RWPE2 (cell line): Measurements from ENCODE around the gene SYN1.

ENCODE experiments used
- ATAC-seq: fragments of 200-7000 bp; cut with Tn5 transposase; 3 replicates; pipeline ENCODE4 v1.9.1; 2021; ENCODE audit warnings: low read depth
- DNase-seq: peaks from one replicate; pipeline ENCODE4 v3.0.0-alpha.2; 2020; ENCODE audit warnings: low spot score
- H3K27ac ChIP-seq: fragments of 450-650 bp; 2 replicates; pipeline ENCODE4 v1.5.1; 2017; ENCODE audit warnings: mild to moderate bottlenecking; ENCODE audit not compliant: poor library complexity, severe bottlenecking
- H3K27me3 ChIP-seq: fragments of 250-450 bp; sonication (Bioruptor Pico); 2 replicates; pipeline ENCODE4 v1.5.1; 2021; ENCODE audit warnings: mild to moderate bottlenecking, moderate library complexity; ENCODE audit not compliant: insufficient read depth, poor library complexity, severe bottlenecking
- H3K36me3 ChIP-seq: fragments of 250-450 bp; sonication (Bioruptor Pico); 2 replicates; pipeline ENCODE4 v1.5.1; 2020; ENCODE audit warnings: low read depth, mild to moderate bottlenecking, moderate library complexity
- H3K4me1 ChIP-seq: fragments of 250-450 bp; sonication (Bioruptor Pico); 2 replicates; pipeline ENCODE4 v1.5.1; 2021; ENCODE audit warnings: mild to moderate bottlenecking, moderate library complexity; ENCODE audit not compliant: insufficient read depth, poor library complexity, severe bottlenecking
- H3K4me3 ChIP-seq: fragments of 250-450 bp; sonication (Bioruptor Pico); 2 replicates; pipeline ENCODE4 v1.5.1; 2021; ENCODE audit warnings: mild to moderate bottlenecking, moderate library complexity; ENCODE audit not compliant: severe bottlenecking
- H3K9me3 ChIP-seq: fragments of 250-450 bp; sonication (Bioruptor Pico); 2 replicates; pipeline ENCODE4 v1.5.1; 2021; ENCODE audit warnings: mild to moderate bottlenecking, moderate library complexity; ENCODE audit not compliant: severe bottlenecking
- CTCF ChIP-seq: fragments of 450-650 bp; IDR thresholded peaks from one replicate; pipeline ENCODE4 v1.5.1; 2017; ENCODE audit warnings: mild to moderate bottlenecking, moderate library complexity; ENCODE audit not compliant: poor library complexity, severe bottlenecking

Gene SYN1

GRCh38 chrX:47593522-47593921 lies 26.1 kb downstream of the SYN1 start:
- DNase-seq (no peak), ATAC-seq (no peak)
- Histone ChIP-seq H3K4me1 (no peaks in the 10 kb centered on the region), H3K9me3 (no peaks in the 10 kb centered on the region), H3K27ac (no peak overlapping the region), H3K27me3 (no peaks in the 10 kb centered on the region), H3K36me3 (no peaks in the 10 kb centered on the region), H3K4me3 (no peak overlapping the region)
- no peak for TF ChIP-seq CTCF

- Histone ChIP-seq H3K36me3 (no peaks in the 10 kb centered on the region), H3K27ac (no peak overlapping the region), H3K4me1 (no peaks in the 10 kb centered on the region), H3K27me3 (no peaks in the 10 kb centered on the region), H3K4me3 (no peak overlapping the region), H3K9me3 (no peaks in the 10 kb centered on the region)
- no peak for TF ChIP-seq CTCF
- DNase-seq (no peak), ATAC-seq (no peak)
Observed at GRCh38 chrX:47590984-47591383, 28.7 kb downstream of the SYN1 start.

- DNase-seq (no peak), ATAC-seq (no peak)
- H3K36me3 ChIP-seq: peaks cover 9% of the 10 kb centered on the region
- H3K9me3 ChIP-seq: no peaks in the 10 kb centered on the region
- H3K4me3 ChIP-seq: no peak overlapping the region
- no peaks in the 10 kb centered on the region for H3K27me3 ChIP-seq
- H3K4me1 ChIP-seq: no peaks in the 10 kb centered on the region
- H3K27ac ChIP-seq: no peak overlapping the region
- no peak for TF ChIP-seq CTCF
Observed at GRCh38 chrX:47587906-47588735, 31.5 kb downstream of the SYN1 start.

- no peak for TF ChIP-seq CTCF
- H3K9me3 ChIP-seq: no peaks in the 10 kb centered on the region
- no peak for ATAC-seq
Observed at GRCh38 chrX:47587091-47587891, 32.4 kb downstream of the SYN1 start.

More at GRCh38 chrX:47587091-47587891, 32.4 kb downstream of the SYN1 start:
- H3K36me3 ChIP-seq: peaks cover 9% of the 10 kb centered on the region
- DNase-seq: no peak
- H3K4me1 ChIP-seq: no peaks in the 10 kb centered on the region
- H3K27ac ChIP-seq: no peak overlapping the region
- H3K27me3 ChIP-seq: no peaks in the 10 kb centered on the region
- H3K4me3 ChIP-seq: no peak overlapping the region
